ENCODE results near the gene PI4K2B. TPM values are rescaled to one million over a fixed set of nuclear protein-coding genes. Genes with fewer than 3 reads are reported as not detected.

The PI4K2B gene
- total RNA-seq, 1 experiment from 2014 or later = 10.3 TPM

DNA sequence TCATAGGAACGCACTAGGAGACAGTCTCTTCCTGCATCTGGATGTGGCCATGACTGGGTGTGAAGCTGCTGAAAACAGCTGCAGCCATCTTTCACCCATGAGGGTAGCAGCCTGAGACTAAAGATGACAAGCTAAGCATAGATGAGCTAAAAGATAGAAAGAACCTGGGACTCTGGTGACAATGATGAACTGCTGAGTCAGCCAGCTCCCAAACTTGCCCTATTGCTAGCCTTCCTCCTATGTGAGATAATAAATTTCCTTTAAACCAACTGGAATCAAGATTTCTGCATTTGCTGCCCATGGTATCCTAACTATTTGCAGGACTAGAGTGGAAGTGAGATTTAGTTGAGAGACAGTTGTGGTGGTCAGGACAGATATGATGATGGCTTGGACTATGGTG is 21.0 kb upstream of the PI4K2B start:
- Histone ChIP-seq H3K4me1 (ENCODE audit: insufficient read depth, low read length) (peaks cover 3% of the 10 kb centered on the region; the same call in 1 of the 2 replicates), H4K8ac (replicated peaks; ENCODE audit: insufficient read length, low read depth, low read length) (no peak overlapping the region), H2BK20ac (ENCODE audit: low read depth, low read length, poor library complexity, severe bottlenecking) (no peak overlapping the region), H3K56ac (ENCODE audit: insufficient read length, low read depth, low read length) (no peak overlapping the region), H3K9ac (ENCODE audit: extremely low read depth, insufficient read length, low read length) (no peak overlapping the region), H3K9me3 (ENCODE audit: control insufficient read depth, low read depth, low read length) (no peaks in the 10 kb centered on the region), H3K4ac (ENCODE audit: low read depth, low read length) (no peak overlapping the region), H2BK5ac (ENCODE audit: insufficient read length, low read length) (no peak overlapping the region), H3K79me2 (ENCODE audit: insufficient read depth, low read length) (no peaks in the 10 kb centered on the region), H3T11ph (ENCODE audit: low read length) (no peak overlapping the region), H2BK120ac (ENCODE audit: low read depth, low read length, poor library complexity, severe bottlenecking) (no peak overlapping the region), H4K20me1 (ENCODE audit: control insufficient read depth, insufficient read depth, insufficient read length) (no peaks in the 10 kb centered on the region), H2AK5ac (ENCODE audit: insufficient read length, low read length) (no peak overlapping the region), H2BK15ac (ENCODE audit: low read depth, low read length) (no peak overlapping the region), H3K79me1 (ENCODE audit: insufficient read depth, low read depth, low read length, poor library complexity, severe bottlenecking) (no peaks in the 10 kb centered on the region), H3K14ac (ENCODE audit: insufficient read depth, low read length) (no peak overlapping the region), H4K5ac (ENCODE audit: insufficient read length, low read depth, low read length) (no peak overlapping the region), H3K27ac (ENCODE audit: insufficient read length, low read depth, low read length) (no peak overlapping the region), H4K91ac (ENCODE audit: insufficient read length, low read depth, low read length) (no peak overlapping the region), H3K4me2 (ENCODE audit: insufficient read depth, insufficient read length, low read length) (no peak overlapping the region), H3K23ac (ENCODE audit: insufficient read length, low read depth, low read length) (no peak overlapping the region), H3K27me3 (ENCODE audit: insufficient read depth, low read length) (no peaks in the 10 kb centered on the region), H3K23me2 (ENCODE audit: insufficient read length, low read depth, low read length, poor library complexity, severe bottlenecking) (no peaks in the 10 kb centered on the region), H2AFZ (ENCODE audit: low read length) (no peak overlapping the region), H2BK12ac (ENCODE audit: insufficient read length, low read depth, low read length) (no peak overlapping the region), H3K18ac (ENCODE audit: insufficient read length, low read depth, low read length) (no peak overlapping the region)
- Mint-ChIP-seq H3K27ac (no peak overlapping the region), H3K4me1 (peaks cover 18 to 22% of the 10 kb centered on the region in 2 experiments), H3K4me3 (no peak overlapping the region), H3K27me3 (ENCODE audit: low read depth) (no peaks in the 10 kb centered on the region), H3K9me3 (peaks cover 8 to 10% of the 10 kb centered on the region in 2 experiments; a peak in 3 of 5 replicates), H3K36me3 (ENCODE audit: insufficient read depth in 1 of 3, low read depth in 3 of 3) (peaks cover 2 to 18% (median 7%) of the 10 kb centered on the region in 3 experiments; a peak in 5 of 7 replicates)
- WGBS (ENCODE audit: extremely low coverage, insufficient read length, low lambda C conversion rate) = no CpG with 5 or more reads among the region's 1 CpG
- TF ChIP-seq, protein P1, sequence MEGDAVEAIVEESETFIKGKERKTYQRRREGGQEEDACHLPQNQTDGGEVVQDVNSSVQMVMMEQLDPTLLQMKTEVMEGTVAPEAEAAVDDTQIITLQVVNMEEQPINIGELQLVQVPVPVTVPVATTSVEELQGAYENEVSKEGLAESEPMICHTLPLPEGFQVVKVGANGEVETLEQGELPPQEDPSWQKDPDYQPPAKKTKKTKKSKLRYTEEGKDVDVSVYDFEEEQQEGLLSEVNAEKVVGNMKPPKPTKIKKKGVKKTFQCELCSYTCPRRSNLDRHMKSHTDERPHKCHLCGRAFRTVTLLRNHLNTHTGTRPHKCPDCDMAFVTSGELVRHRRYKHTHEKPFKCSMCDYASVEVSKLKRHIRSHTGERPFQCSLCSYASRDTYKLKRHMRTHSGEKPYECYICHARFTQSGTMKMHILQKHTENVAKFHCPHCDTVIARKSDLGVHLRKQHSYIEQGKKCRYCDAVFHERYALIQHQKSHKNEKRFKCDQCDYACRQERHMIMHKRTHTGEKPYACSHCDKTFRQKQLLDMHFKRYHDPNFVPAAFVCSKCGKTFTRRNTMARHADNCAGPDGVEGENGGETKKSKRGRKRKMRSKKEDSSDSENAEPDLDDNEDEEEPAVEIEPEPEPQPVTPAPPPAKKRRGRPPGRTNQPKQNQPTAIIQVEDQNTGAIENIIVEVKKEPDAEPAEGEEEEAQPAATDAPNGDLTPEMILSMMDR (conservative IDR thresholded peaks at IDR 0.05) = no peak
- no peak for DNase-seq

Measured in H9 (cell line).